Right atrium auricular region (tissue), 2 donors: ENCODE data around the gene ZNF507. TPM values are rescaled to one million over a fixed set of nuclear protein-coding genes. Genes with fewer than 3 reads are reported as not detected.

Source experiments
- DNase-seq: peaks from one replicate; pipeline ENCODE4 v3.0.0-alpha.2; 2019; ENCODE audit warnings: low spot score
- H3K27ac ChIP-seq, 2 donors: fragments of 200-600 bp; sonication (generic); 1 replicate in 1 of 2; 2 replicates in 1 of 2; pipeline ENCODE4 v1.5.1; 2016 to 2019
- H3K27me3 ChIP-seq, 2 donors: fragments of 200-600 bp; sonication (generic); one replicate each; pipeline versions ENCODE4 v1.5.1 to v1.6.0; 2017 to 2019
- H3K36me3 ChIP-seq: fragments of 200-600 bp; sonication (generic); one replicate; pipeline ENCODE4 v1.5.1; 2016
- H3K4me1 ChIP-seq, 2 donors: fragments of 200-600 bp; sonication (generic); one replicate each; pipeline versions ENCODE4 v1.5.1 to v1.6.0; 2017 to 2019
- H3K4me3 ChIP-seq, 2 donors: fragments of 200-600 bp; sonication (generic); 1 replicate in 1 of 2; 2 replicates in 1 of 2; pipeline ENCODE4 v1.5.1; 2017 to 2019; ENCODE audit warnings: mild to moderate bottlenecking in 1 of 2, moderate library complexity in 1 of 2
- H3K9me3 ChIP-seq, 2 donors: fragments of 200-600 bp; sonication (generic); one replicate each; pipeline ENCODE4 v1.5.1; 2019
- CTCF ChIP-seq, 2 donors: fragments of 200-600 bp; sonication (generic); IDR thresholded peaks; one replicate each; pipeline ENCODE4 v1.5.1; 2019; ENCODE audit warnings: antibody characterized with exemption in 2 of 2
- total RNA-seq, 2 donors: library from RNA; depleted of rRNA; stranded (reverse); fragments of >200 nt; gene quantifications; one replicate each; pipeline ENCODE4 v1.1.0, GENCODE V29; 2016

ZNF507 gene
- total RNA-seq: 10 to 100 TPM in 1 of 2 donors, 1 to 10 TPM in 1; 9.0 to 12.7 TPM

GRCh38 chr19:32345261-32346207, at the start of gene ZNF507:
Gene ZNF507, plus strand, starts transcription at chr19:32345610. Its CDS starts 7,221 bp downstream, at chr19:32352831.
- Histone ChIP-seq H3K4me1 (peaks cover 0 to 17% of the 10 kb centered on the region in 2 donors), H3K36me3 (peaks cover 6% of the 10 kb centered on the region), H3K27ac (peak within 1 kb of the TSS; percentile 65 to 80), H3K4me3 (peak within 1 kb of the TSS; percentile 79 to 96), H3K9me3 (no peaks in the 10 kb centered on the region), H3K27me3 (no peaks in the 10 kb centered on the region)
- peak; percentile 77 for DNase-seq
- TF ChIP-seq CTCF (IDR thresholded peaks at IDR 0.05): peak in 1 of 2 donors; percentile 54

GRCh38 chr19:32296694-32297093, 48.7 kb upstream of the ZNF507 start:
- H3K4me3 ChIP-seq: no peak overlapping the region
- DNase-seq: no peak
- no peak for TF ChIP-seq CTCF (IDR thresholded peaks at IDR 0.05)
- peaks cover 0 to 16% of the 10 kb centered on the region in 2 donors for H3K9me3 ChIP-seq
- H3K4me1 ChIP-seq: no peaks in the 10 kb centered on the region
- H3K27me3 ChIP-seq: no peaks in the 10 kb centered on the region
- no peaks in the 10 kb centered on the region for H3K36me3 ChIP-seq
- no peak overlapping the region for H3K27ac ChIP-seq

GRCh38 chr19:32302778-32303177, 42.6 kb upstream of the ZNF507 start:
- H3K9me3 ChIP-seq: peaks cover 0 to 44% of the 10 kb centered on the region in 2 donors
- TF ChIP-seq CTCF (IDR thresholded peaks at IDR 0.05): no peak
- no peak overlapping the region for H3K4me3 ChIP-seq
- no peaks in the 10 kb centered on the region for H3K27me3 ChIP-seq
- no peaks in the 10 kb centered on the region for H3K4me1 ChIP-seq
- H3K36me3 ChIP-seq: no peaks in the 10 kb centered on the region
- DNase-seq: no peak
- H3K27ac ChIP-seq: no peak overlapping the region

GRCh38 chr19:32303193-32303592, 42.2 kb upstream of the ZNF507 start:
- no peak for TF ChIP-seq CTCF (IDR thresholded peaks at IDR 0.05)
- Histone ChIP-seq H3K27ac (no peak overlapping the region), H3K36me3 (no peaks in the 10 kb centered on the region), H3K4me1 (no peaks in the 10 kb centered on the region), H3K4me3 (no peak overlapping the region), H3K9me3 (peaks cover 0 to 44% of the 10 kb centered on the region in 2 donors), H3K27me3 (no peaks in the 10 kb centered on the region)
- DNase-seq: no peak

GRCh38 chr19:32307591-32307990, 37.8 kb upstream of the ZNF507 start:
- no peak overlapping the region for H3K4me3 ChIP-seq
- TF ChIP-seq CTCF (IDR thresholded peaks at IDR 0.05): no peak
- no peaks in the 10 kb centered on the region for H3K27me3 ChIP-seq
- no peaks in the 10 kb centered on the region for H3K4me1 ChIP-seq
- no peak overlapping the region for H3K27ac ChIP-seq
- peaks cover 0 to 18% of the 10 kb centered on the region in 2 donors for H3K9me3 ChIP-seq
- H3K36me3 ChIP-seq: no peaks in the 10 kb centered on the region
- DNase-seq: no peak
